ENCODE measurements around the gene TNFRSF13B.
A peak's percentile ranks its signal among the peaks of the same experiment; 100 is the strongest.
"Not testable (repeated sequence)": the region's sequence is repeated elsewhere in the genome, so short reads cannot be mapped to it uniquely, and the experiment has no call there.

TNFRSF13B gene

GRCh38 chr17:16986391-16986790 lies 14.5 kb upstream of the TNFRSF13B start:
- DNase-seq = no peak

GRCh38 chr17:16981928-16982327 lies 10.0 kb upstream of the TNFRSF13B start:
- no peak for DNase-seq

- DNase-seq = peak; percentile 79
These were observed 9.2 kb upstream of the TNFRSF13B start for GRCh38 chr17:16980813-16981731.

GRCh38 chr17:16980061-16980460 lies 8.1 kb upstream of the TNFRSF13B start:
- DNase-seq = no peak

- not testable (repeated sequence) for DNase-seq
These were observed 7.4 kb upstream of the TNFRSF13B start for GRCh38 chr17:16979237-16979823.

- no peak for DNase-seq
These were observed 6.0 kb upstream of the TNFRSF13B start for GRCh38 chr17:16977932-16978331.

GRCh38 chr17:16976725-16977550 lies 5.0 kb upstream of the TNFRSF13B start:
- DNase-seq = no peak

- DNase-seq = no peak
These were observed 4.1 kb upstream of the TNFRSF13B start for GRCh38 chr17:16975744-16976625.

GRCh38 chr17:16975277-16975651 lies 3.3 kb upstream of the TNFRSF13B start:
- no peak for DNase-seq

- no peak for DNase-seq
These were observed 2.8 kb upstream of the TNFRSF13B start for GRCh38 chr17:16974569-16975276.

- DNase-seq = no peak
These were observed 2.0 kb upstream of the TNFRSF13B start for GRCh38 chr17:16973760-16974540.

GRCh38 chr17:16973043-16973442 lies 1.1 kb upstream of the TNFRSF13B start:
- DNase-seq = not testable (repeated sequence)

GRCh38 chr17:16972346-16972745 lies 428 bp upstream of the TNFRSF13B start:
- no peak for DNase-seq

GRCh38 chr17:16969931-16970906 lies 1.7 kb downstream of the TNFRSF13B start:
- DNase-seq = no peak

- DNase-seq = no peak
These were observed 3.1 kb downstream of the TNFRSF13B start for GRCh38 chr17:16968786-16969185.

- DNase-seq = no peak
These were observed 9.1 kb downstream of the TNFRSF13B start for GRCh38 chr17:16962804-16963203.

- no peak for DNase-seq
These were observed 10.1 kb downstream of the TNFRSF13B start for GRCh38 chr17:16961792-16962191.

GRCh38 chr17:16961022-16961421 lies 10.9 kb downstream of the TNFRSF13B start:
- DNase-seq = not testable (repeated sequence)

GRCh38 chr17:16955011-16955410 lies 16.9 kb downstream of the TNFRSF13B start:
- not testable (repeated sequence) for DNase-seq

GRCh38 chr17:16954521-16954920 lies 17.4 kb downstream of the TNFRSF13B start:
- no peak for DNase-seq
